HG03196 (cell line): ENCODE data around the gene ZRANB3.
"Not testable (repeated sequence)": the region's sequence is repeated elsewhere in the genome, so short reads cannot be mapped to it uniquely, and the experiment has no call there.

Source experiments
- ATAC-seq: cut with Tn5 transposase; IDR thresholded peaks from one replicate; pipeline ENCODE4 v1.9.1; 2021; ENCODE audit not compliant: unreplicated experiment

ZRANB3 gene

GRCh38 chr2:135142323-135142722 lies 388.7 kb downstream of the ZRANB3 start:
- no peak for ATAC-seq

- ATAC-seq, result no peak
These were observed 390.4 kb downstream of the ZRANB3 start for GRCh38 chr2:135140606-135141005.

- ATAC-seq, result no peak
These were observed 398.7 kb downstream of the ZRANB3 start for GRCh38 chr2:135132314-135132713.

DNA sequence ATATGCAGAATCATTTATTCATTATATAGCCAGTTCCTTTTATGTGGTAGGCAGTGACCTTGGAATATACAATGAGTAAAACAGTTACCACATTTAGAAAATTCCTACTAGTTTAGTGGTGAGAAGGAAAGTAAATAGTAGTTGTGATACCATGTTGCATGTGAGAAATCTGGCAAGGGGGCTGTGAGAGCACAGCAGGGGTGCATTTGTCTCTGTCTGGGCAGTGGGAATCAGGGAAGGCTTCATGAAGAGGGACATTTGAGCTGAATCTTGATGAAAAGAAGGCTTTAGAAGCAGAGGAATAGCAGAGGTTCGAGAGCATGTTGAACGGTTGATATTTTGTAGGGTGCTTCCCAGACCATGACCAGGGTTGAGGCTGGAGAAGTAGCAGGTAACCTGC lies 400.3 kb downstream of the ZRANB3 start:
- ATAC-seq, result no peak

- ATAC-seq, result no peak
These were observed 405.1 kb downstream of the ZRANB3 start for GRCh38 chr2:135125940-135126339.

GRCh38 chr2:135124924-135125886 lies 405.8 kb downstream of the ZRANB3 start:
- no peak for ATAC-seq

GRCh38 chr2:135121658-135122039 lies 409.4 kb downstream of the ZRANB3 start:
- not testable (repeated sequence) for ATAC-seq

GRCh38 chr2:135121016-135121657 lies 409.9 kb downstream of the ZRANB3 start:
- ATAC-seq, result no peak

DNA sequence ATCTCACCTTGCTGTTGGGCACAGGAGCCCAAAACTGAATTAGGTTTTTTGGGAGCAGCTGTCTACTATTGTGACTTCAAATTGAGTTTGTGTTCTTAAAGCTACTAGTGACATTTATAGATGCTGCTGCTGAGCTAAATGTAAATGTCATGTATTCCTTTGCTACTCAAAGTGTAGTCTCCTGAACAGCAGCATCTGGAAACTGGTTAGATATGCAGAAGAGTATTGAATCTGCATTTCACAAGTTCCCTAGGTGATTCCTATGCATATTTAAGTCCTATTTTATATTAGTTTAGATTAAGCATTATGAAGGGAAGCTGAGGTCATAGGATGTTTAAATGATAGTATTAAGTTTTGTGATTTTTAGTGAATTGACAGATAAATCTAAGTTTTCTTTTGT lies 411.4 kb downstream of the ZRANB3 start:
- ATAC-seq, result no peak

GRCh38 chr2:135113322-135113721 lies 417.7 kb downstream of the ZRANB3 start:
- ATAC-seq, result no peak

DNA sequence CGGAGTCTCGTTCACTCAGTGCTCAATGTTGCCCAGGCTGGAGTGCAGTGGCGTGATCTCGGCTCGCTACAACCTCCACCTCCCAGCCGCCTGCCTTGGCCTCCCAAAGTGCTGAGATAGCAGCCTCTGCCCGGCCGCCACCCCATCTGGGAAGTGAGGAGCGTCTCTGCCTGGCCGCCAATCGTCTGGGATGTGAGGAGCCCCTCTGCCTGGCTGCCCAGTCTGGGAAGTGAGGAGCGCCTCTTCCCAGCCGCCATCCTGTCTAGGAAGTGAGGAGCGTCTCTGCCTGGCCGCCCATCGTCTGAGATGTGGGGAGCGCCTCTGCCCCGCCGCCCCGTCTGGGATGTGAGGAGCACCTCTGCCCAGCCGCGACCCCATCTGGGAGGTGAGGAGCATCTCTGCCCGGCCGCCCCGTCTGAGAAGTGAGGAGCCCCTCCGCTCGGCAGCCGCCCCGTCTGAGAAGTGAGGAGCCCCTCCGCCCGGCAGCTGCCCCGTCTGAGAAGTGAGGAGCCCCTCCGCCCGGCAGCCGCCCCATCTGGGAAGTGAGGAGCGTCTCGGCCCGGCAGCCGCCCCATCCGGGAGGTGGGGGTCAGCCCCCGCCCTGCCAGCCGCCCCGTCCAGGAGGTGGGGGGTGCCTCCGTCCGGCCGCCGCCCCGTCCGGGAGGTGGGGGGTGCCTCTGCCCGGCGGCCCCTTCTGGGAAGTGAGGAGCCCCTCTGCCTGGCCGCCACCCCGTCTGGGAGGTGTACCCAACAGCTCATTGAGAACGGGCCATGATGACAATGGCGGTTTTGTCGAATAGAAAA lies 425.3 kb downstream of the ZRANB3 start:
- ATAC-seq, result not testable (repeated sequence)

DNA sequence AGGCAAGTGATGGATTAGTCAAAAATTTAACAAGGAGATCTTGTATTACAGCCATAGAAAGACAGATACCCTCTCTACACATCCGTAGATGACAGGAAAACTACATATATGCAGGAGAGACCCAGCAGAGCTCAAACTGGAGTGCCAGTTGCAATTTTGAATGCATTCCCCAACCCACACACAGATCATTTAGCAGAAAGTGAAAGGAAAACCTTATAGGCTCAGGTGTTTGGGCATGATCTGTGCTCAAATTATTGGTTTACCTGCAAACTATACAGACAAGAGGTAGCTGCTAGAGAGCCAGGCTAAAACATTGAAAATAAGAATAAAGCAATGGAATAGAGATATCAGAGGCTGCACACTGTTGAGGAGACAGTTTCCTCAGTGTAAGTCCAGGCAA lies 427.2 kb downstream of the ZRANB3 start:
- no peak for ATAC-seq

DNA sequence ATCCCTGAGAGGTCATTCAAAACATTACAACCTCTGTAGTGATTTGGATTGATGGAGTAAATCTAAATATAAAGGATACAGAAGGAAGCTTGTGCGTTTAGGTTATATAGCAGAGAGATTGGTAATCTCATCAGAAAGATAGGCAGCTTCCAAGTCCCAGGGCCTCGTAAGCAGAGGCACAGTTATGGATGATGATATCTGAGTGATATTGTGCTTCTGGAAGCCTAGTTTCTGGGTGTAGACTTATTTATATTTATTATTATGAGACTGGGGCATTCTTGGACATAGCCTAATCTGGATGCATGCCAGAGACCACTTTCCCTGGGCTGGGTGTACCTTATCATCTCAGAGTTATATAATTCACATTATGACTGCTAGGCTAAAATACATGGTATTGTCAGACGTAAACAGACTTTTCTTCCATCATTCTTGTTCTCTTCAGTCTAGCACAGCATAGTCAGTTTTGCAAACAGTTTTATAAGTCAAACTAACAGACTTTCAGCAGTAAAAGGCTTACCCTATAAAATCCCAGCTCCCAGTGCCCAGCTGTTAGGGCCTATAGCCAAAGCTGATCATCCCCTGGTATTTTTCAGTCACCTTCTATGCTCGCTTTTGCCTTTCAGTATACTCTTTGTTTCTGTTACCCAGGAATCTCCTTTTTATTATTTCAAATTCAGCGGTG lies 431.1 kb downstream of the ZRANB3 start:
- ATAC-seq, result no peak

DNA sequence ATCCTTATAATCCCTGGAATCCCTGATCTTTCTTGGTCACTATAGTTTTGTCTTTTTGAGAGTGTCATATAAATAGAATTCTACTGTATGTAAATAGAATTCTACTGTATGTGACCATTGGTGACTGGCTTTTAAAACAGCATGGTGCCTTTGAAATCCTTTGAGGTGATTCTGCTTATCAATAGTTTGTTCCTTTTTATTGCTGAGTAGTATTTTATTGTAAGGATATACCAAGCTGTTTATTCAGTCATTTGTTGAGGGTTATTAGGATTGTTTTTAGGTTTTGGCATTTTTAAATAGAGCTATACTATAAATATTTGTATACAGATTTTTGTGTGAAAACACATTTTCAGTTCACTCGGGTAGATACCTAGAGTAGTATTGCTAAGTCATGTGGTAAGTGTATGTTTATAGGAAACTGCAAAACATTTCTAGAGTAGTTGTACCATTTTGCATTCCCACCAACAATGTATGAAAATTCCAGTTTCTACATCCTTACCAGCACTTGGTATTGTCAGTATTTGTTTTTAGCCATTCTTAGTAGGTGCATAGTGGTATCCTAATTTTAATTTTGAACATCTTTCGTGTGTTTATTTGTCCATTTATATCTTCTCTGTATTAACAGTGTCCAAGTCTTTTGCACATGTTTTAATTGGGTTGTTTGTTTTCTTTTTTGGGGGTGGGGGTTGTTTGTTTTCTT lies 433.3 kb downstream of the ZRANB3 start:
- ATAC-seq, result no peak

GRCh38 chr2:135096665-135097446 lies 434.2 kb downstream of the ZRANB3 start:
- ATAC-seq, result no peak

GRCh38 chr2:135095591-135095990 lies 435.4 kb downstream of the ZRANB3 start:
- ATAC-seq, result no peak

GRCh38 chr2:135094508-135094907 lies 436.5 kb downstream of the ZRANB3 start:
- no peak for ATAC-seq

- no peak for ATAC-seq
These were observed 437.2 kb downstream of the ZRANB3 start for GRCh38 chr2:135093670-135094330.

DNA sequence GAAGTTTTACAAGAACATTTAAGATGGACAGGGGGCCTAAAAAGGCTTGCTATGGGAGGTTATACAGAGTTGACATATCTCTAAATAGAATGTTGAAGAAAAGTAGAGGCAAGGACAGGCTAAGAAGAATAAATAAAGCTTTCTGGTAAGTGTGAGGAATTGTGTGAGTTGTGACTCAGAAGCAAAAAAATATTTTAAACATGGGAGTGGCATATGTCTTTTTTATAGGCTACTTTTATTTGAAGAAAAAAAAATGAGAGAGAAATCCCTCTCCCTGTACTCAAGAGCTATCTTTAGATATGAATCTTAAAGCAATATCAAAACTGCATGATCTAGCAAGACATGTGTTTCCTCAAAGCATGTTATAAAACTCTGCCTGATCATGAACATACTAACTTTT lies 437.8 kb downstream of the ZRANB3 start:
- no peak for ATAC-seq
